ENCODE results near the gene RBM15B.
A peak's percentile ranks its signal among the peaks of the same experiment; 100 is the strongest.

The RBM15B gene

GRCh38 chr3:51408021-51408420 lies 16.9 kb downstream of the RBM15B start:
- no peak overlapping the region for H3K4me3 ChIP-seq (ENCODE audit: control insufficient read depth, low read depth, low read length)
- no peak for DNase-seq (ENCODE audit: low read depth)
- no peak for TF ChIP-seq CTCF (IDR thresholded peaks at IDR 0.05; ENCODE audit: control insufficient read depth, insufficient read depth, low read depth, low read length, missing control alignments)

GRCh38 chr3:51408813-51409212 lies 17.7 kb downstream of the RBM15B start:
- TF ChIP-seq CTCF (IDR thresholded peaks at IDR 0.05; ENCODE audit: control insufficient read depth, insufficient read depth, low read depth, low read length, missing control alignments): no peak
- DNase-seq (ENCODE audit: low read depth): no peak
- H3K4me3 ChIP-seq (ENCODE audit: control insufficient read depth, low read depth, low read length): no peak overlapping the region

- no peak for TF ChIP-seq CTCF (IDR thresholded peaks at IDR 0.05; ENCODE audit: control insufficient read depth, insufficient read depth, low read depth, low read length, missing control alignments)
- H3K4me3 ChIP-seq (ENCODE audit: control insufficient read depth, low read depth, low read length): no peak overlapping the region
- no peak for DNase-seq (ENCODE audit: low read depth)
Measured at GRCh38 chr3:51422211-51422610, 31.1 kb downstream of the RBM15B start.

- no peak overlapping the region for H3K4me3 ChIP-seq (ENCODE audit: control insufficient read depth, low read depth, low read length)
- DNase-seq (ENCODE audit: low read depth): no peak
- TF ChIP-seq CTCF (IDR thresholded peaks at IDR 0.05; ENCODE audit: control insufficient read depth, insufficient read depth, low read depth, low read length, missing control alignments): no peak
Measured at GRCh38 chr3:51426921-51427320, 35.8 kb downstream of the RBM15B start.

GRCh38 chr3:51429138-51429537 lies 38.1 kb downstream of the RBM15B start:
- H3K4me3 ChIP-seq (ENCODE audit: control insufficient read depth, low read depth, low read length): no peak overlapping the region
- DNase-seq (ENCODE audit: low read depth): no peak
- no peak for TF ChIP-seq CTCF (IDR thresholded peaks at IDR 0.05; ENCODE audit: control insufficient read depth, insufficient read depth, low read depth, low read length, missing control alignments)

- no peak for TF ChIP-seq CTCF (IDR thresholded peaks at IDR 0.05; ENCODE audit: control insufficient read depth, insufficient read depth, low read depth, low read length, missing control alignments)
- H3K4me3 ChIP-seq (ENCODE audit: control insufficient read depth, low read depth, low read length): no peak overlapping the region
- DNase-seq (ENCODE audit: low read depth): no peak
Measured at GRCh38 chr3:51434110-51434509, 43.0 kb downstream of the RBM15B start.

- H3K4me3 ChIP-seq (ENCODE audit: control insufficient read depth, low read depth, low read length): no peak overlapping the region
- peak; percentile 80 for TF ChIP-seq CTCF (IDR thresholded peaks at IDR 0.05; ENCODE audit: control insufficient read depth, insufficient read depth, low read depth, low read length, missing control alignments)
- no peak for DNase-seq (ENCODE audit: low read depth)
Measured at GRCh38 chr3:51434746-51435327, 43.8 kb downstream of the RBM15B start.
